ENCODE results near the gene TRIM37. TPM values are rescaled to one million over a fixed set of nuclear protein-coding genes. Genes with fewer than 3 reads are reported as not detected.

TRIM37 gene
- total RNA-seq, 6 experiments from 2014 or later = 7.2 to 11.0 (median 9.0) TPM

GRCh38 chr17:59027750-59028149 lies 78.9 kb downstream of the TRIM37 start:
- ATAC-seq (peak in 2 of 4 donors; percentile 25 to 84), DNase-seq (no peak)
- peak overlapping the region in 1 of 3 donors; percentile 50 for H3K27ac ChIP-seq
- H3K36me3 ChIP-seq = peaks cover 0 to 7% (median 0%) of the 10 kb centered on the region in 4 donors
- intact Hi-C loops (cut with DNase I) = no loop called here
- no peaks in the 10 kb centered on the region for H3K9me3 ChIP-seq
- no peak overlapping the region for H3K4me3 ChIP-seq
- TF ChIP-seq POLR2A (IDR thresholded peaks at IDR 0.05) (no peak), CTCF (IDR thresholded peaks at IDR 0.05) (no peak)
- H3K4me1 ChIP-seq = peaks cover 0 to 26% (median 0%) of the 10 kb centered on the region in 4 donors
- H3K27me3 ChIP-seq = no peaks in the 10 kb centered on the region
- WGBS (ENCODE audit: insufficient coverage, low coverage, low lambda C conversion rate, missing lambda C conversion rate) = 63% methylated on average over 4 of the region's 4 CpGs

GRCh38 chr17:59026176-59026939 lies 80.3 kb downstream of the TRIM37 start:
- Histone ChIP-seq H3K9me3 (no peaks in the 10 kb centered on the region), H3K27ac (no peak overlapping the region), H3K36me3 (peaks cover 0 to 1% (median 0%) of the 10 kb centered on the region in 4 donors), H3K4me1 (peaks cover 0 to 26% (median 0%) of the 10 kb centered on the region in 4 donors), H3K27me3 (no peaks in the 10 kb centered on the region), H3K4me3 (no peak overlapping the region)
- TF ChIP-seq CTCF (IDR thresholded peaks at IDR 0.05) (no peak), POLR2A (IDR thresholded peaks at IDR 0.05) (no peak)
- ATAC-seq = peak in 1 of 4 donors; percentile 60
- WGBS (ENCODE audit: insufficient coverage, low coverage, low lambda C conversion rate, missing lambda C conversion rate) = 63% methylated on average over 1 of the region's 1 CpG
- intact Hi-C loops (cut with DNase I) = no loop called here
- no peak for DNase-seq

- no peaks in the 10 kb centered on the region for H3K9me3 ChIP-seq
- DNase-seq (no peak), ATAC-seq (no peak)
- peaks cover 0 to 26% (median 0%) of the 10 kb centered on the region in 4 donors for H3K4me1 ChIP-seq
- H3K27ac ChIP-seq = no peak overlapping the region
- no peak overlapping the region for H3K4me3 ChIP-seq
- TF ChIP-seq CTCF (IDR thresholded peaks at IDR 0.05) (no peak), POLR2A (IDR thresholded peaks at IDR 0.05) (no peak)
- intact Hi-C loops (cut with DNase I) = no loop called here
- H3K27me3 ChIP-seq = no peaks in the 10 kb centered on the region
- 93% methylated on average over 2 of the region's 2 CpGs for WGBS (ENCODE audit: insufficient coverage, low coverage, low lambda C conversion rate, missing lambda C conversion rate)
- no peaks in the 10 kb centered on the region for H3K36me3 ChIP-seq
These were observed 81.8 kb downstream of the TRIM37 start for GRCh38 chr17:59024916-59025315.

- Histone ChIP-seq H3K36me3 (peaks cover 0 to 8% (median 0%) of the 10 kb centered on the region in 4 donors), H3K9me3 (no peaks in the 10 kb centered on the region), H3K4me3 (no peak overlapping the region), H3K27ac (no peak overlapping the region), H3K27me3 (no peaks in the 10 kb centered on the region), H3K4me1 (no peaks in the 10 kb centered on the region)
- no peak for TF ChIP-seq CTCF (IDR thresholded peaks at IDR 0.05)
- TF ChIP-seq POLR2A (IDR thresholded peaks at IDR 0.05) = no peak
- ATAC-seq (no peak), DNase-seq (no peak)
- 100% methylated on average over 1 of the region's 1 CpG for WGBS (ENCODE audit: insufficient coverage, low coverage, low lambda C conversion rate, missing lambda C conversion rate)
- intact Hi-C loops (cut with DNase I) = loop anchor here in 1 of 2 donors (10.0 kb wide), 1 partner anchor 293 kb away; no protein-coding TSS in a partner anchor
These were observed 88.7 kb downstream of the TRIM37 start for GRCh38 chr17:59018019-59018418.

Measured in right lobe of liver (tissue), 6 donors.